ENCODE results near the gene DDX27. TPM values are rescaled to one million over a fixed set of nuclear protein-coding genes. Genes with fewer than 3 reads are reported as not detected.

Gene DDX27
- total and polyA plus RNA-seq, 4 experiments from 2014 or later: 21.6 to 60.4 (median 53.7) TPM

DNA sequence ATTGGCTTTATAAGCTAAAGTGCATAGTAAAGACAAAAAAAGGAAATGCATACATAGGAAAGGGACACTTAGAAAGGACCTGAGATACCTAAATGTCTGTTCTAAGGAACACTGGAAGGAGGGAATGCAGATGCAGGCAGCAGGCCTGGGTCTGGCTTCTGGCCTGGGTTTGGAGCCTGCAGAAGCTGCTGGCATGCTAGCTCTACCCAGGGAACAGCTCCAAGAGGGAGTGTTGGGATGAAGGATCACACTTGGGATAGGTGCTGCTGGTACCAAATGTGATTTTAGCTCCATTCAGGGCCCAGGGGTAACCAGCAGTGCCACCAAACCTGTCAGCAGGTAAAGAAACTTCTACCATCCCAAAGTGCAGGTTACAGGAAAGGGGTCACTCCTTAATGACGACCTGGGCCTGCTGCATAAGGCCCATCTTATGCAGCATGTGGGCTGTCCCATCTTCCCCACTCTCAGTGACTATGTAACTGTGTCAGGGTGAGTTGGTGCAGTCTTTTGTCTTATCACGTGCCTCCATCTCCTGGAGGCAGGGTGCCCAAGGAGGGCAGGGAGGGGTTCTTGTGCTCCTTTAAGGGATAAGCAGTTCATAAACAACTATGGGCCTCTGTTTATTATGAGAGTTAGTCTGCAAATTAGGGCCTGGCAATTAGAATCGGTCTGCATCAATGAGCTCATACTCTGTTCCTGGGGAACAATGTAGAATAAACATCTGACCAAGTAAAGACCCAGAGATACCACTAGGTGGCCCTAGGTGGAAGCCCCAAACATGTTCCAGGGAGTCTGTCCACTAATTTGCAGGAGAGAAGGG is 26.9 kb downstream of the DDX27 start:
- Histone ChIP-seq H3K27ac (ENCODE audit: low read depth, low read length) (no peak overlapping the region), H3K9me3 (ENCODE audit: control insufficient read depth in 1 of 2, low read length in 2 of 2) (no peaks in the 10 kb centered on the region), H3K36me3 (ENCODE audit: insufficient read depth, low read length) (peaks cover 85% of the 10 kb centered on the region), H3K4me3 (ENCODE audit: low read length in 2 of 2) (no peak overlapping the region), H3K4me1 (ENCODE audit: insufficient read depth, low read length) (no peaks in the 10 kb centered on the region), H3K27me3 (ENCODE audit: insufficient read depth, low read length) (no peaks in the 10 kb centered on the region)
- H3K27ac Mint-ChIP-seq: peak overlapping the region; percentile 4 to 61 (median 34)
- DNase-seq: peak in 4 of 5 donors; percentile 12 to 38 (median 32)
- peaks cover 5 to 8% (median 7%) of the 10 kb centered on the region in 4 donors for H3K4me1 Mint-ChIP-seq
- ChIA-PET POLR2A (ENCODE audit: partially characterized antibody) (interaction anchor here (1.0 to 1.5 kb wide), 2 partner anchors 14 to 38 kb away, joined by 3 to 4 read pairs; no protein-coding TSS in a partner anchor), CTCF (ENCODE audit: partially characterized antibody) (interaction anchor here (0.8 to 4.6 kb wide), 18 partner anchors 9 to 113 kb away, joined by 3 to 37 read pairs (median 4); partner anchors contain the start of gene DDX27)
- peaks cover 43 to 81% of the 10 kb centered on the region in 2 donors for H3K36me3 Mint-ChIP-seq
- H3K9me3 Mint-ChIP-seq: no peaks in the 10 kb centered on the region
- no peaks in the 10 kb centered on the region for H3K27me3 Mint-ChIP-seq
- intact Hi-C loops (cut with micrococcal nuclease): loop anchor here (1.0 kb wide), 1 partner anchor 77 kb away; no protein-coding TSS in a partner anchor
- no peak overlapping the region for H3K4me3 Mint-ChIP-seq

DNA sequence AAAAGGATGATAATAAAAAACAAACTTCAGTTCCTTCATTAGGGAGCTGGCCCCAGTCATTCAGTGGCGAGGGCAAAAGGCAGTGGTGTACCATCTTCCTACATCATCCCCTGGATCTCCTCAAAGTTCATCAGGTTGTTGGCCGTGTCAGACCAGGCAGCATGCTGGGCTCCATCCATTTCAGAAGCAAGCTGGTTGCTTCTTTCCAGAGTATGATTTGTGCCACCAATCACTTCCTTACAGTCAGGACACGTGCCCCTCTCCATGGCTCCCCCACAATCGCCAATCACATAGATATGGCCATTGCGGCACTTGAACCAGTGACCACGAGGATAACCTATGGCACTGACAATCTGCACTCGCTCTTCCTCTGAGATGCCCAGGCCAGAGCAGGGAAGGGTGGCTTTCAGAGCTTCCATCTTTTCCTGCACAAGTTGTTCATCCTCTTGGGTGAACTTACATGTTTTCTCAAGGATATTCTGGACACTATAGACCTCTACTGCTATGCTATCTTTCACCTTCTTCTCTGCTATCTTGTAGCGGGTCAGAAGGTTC is 28.0 kb downstream of the DDX27 start:
- H3K27me3 Mint-ChIP-seq: no peaks in the 10 kb centered on the region
- H3K9me3 Mint-ChIP-seq: no peaks in the 10 kb centered on the region
- DNase-seq: no peak
- intact Hi-C loops (cut with micrococcal nuclease): no loop called here
- H3K36me3 ChIP-seq (ENCODE audit: insufficient read depth, low read length): peaks cover 82% of the 10 kb centered on the region
- H3K9me3 ChIP-seq (ENCODE audit: control insufficient read depth in 1 of 2, low read length in 2 of 2): no peaks in the 10 kb centered on the region
- H3K36me3 Mint-ChIP-seq: peaks cover 42 to 77% of the 10 kb centered on the region in 2 donors
- ChIA-PET POLR2A (ENCODE audit: partially characterized antibody) (interaction anchor here (0.7 to 1.5 kb wide), 2 partner anchors 12 to 31 kb away, joined by 3 to 4 read pairs; partner anchors contain the start of gene ZNFX1), CTCF (ENCODE audit: partially characterized antibody) (interaction anchor here (0.8 to 4.6 kb wide), 9 partner anchors 8 to 114 kb away, joined by 3 to 37 read pairs (median 8); no protein-coding TSS in a partner anchor)
- no peak overlapping the region for H3K4me3 ChIP-seq (ENCODE audit: low read length in 2 of 2)
- peak overlapping the region in 6 of 7 donors; percentile 11 to 72 (median 28) for H3K27ac Mint-ChIP-seq
- H3K4me3 Mint-ChIP-seq: no peak overlapping the region
- peaks cover 5 to 8% (median 7%) of the 10 kb centered on the region in 4 donors for H3K4me1 Mint-ChIP-seq
- no peaks in the 10 kb centered on the region for H3K27me3 ChIP-seq (ENCODE audit: insufficient read depth, low read length)
- H3K4me1 ChIP-seq (ENCODE audit: insufficient read depth, low read length): no peaks in the 10 kb centered on the region
- no peak overlapping the region for H3K27ac ChIP-seq (ENCODE audit: low read depth, low read length)

DNA sequence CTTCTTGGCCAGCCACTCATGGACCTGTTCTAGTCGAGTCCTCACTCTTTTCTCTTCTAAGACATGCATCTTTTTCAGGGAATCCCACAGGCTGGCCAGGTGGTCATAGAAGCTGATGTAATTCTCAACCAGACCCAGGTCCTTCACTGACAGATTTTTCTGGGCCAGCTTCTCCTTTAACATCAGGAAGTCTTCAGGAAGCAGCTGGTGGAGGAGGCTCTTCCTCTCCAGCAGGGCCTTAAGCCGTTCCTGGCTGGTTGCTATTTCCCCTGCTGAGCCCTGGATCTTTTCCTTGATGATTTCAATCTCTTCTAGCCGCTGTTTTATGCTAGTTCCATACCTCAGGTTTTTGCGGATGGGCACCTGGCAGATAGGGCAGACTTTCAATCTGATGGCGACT is 28.6 kb downstream of the DDX27 start:
- no peak overlapping the region for H3K27ac ChIP-seq (ENCODE audit: low read depth, low read length)
- H3K27me3 Mint-ChIP-seq: no peaks in the 10 kb centered on the region
- H3K4me3 Mint-ChIP-seq: no peak overlapping the region
- DNase-seq: no peak
- POLR2A ChIA-PET (ENCODE audit: partially characterized antibody): interaction anchor here (0.7 to 0.9 kb wide), 2 partner anchors 30 to 76 kb away, joined by 3 read pairs; partner anchors contain the start of gene ZNFX1
- no peaks in the 10 kb centered on the region for H3K9me3 Mint-ChIP-seq
- H3K4me1 Mint-ChIP-seq: peaks cover 5 to 8% (median 7%) of the 10 kb centered on the region in 4 donors
- peaks cover 46 to 78% of the 10 kb centered on the region in 2 donors for H3K36me3 Mint-ChIP-seq
- no peaks in the 10 kb centered on the region for H3K9me3 ChIP-seq (ENCODE audit: control insufficient read depth in 1 of 2, low read length in 2 of 2)
- H3K27me3 ChIP-seq (ENCODE audit: insufficient read depth, low read length): no peaks in the 10 kb centered on the region
- intact Hi-C loops (cut with micrococcal nuclease): no loop called here
- H3K4me3 ChIP-seq (ENCODE audit: low read length in 2 of 2): no peak overlapping the region
- peak overlapping the region in 5 of 7 donors; percentile 1 to 71 (median 48) for H3K27ac Mint-ChIP-seq
- H3K4me1 ChIP-seq (ENCODE audit: insufficient read depth, low read length): no peaks in the 10 kb centered on the region
- H3K36me3 ChIP-seq (ENCODE audit: insufficient read depth, low read length): peaks cover 82% of the 10 kb centered on the region
- CTCF ChIA-PET (ENCODE audit: partially characterized antibody): interaction anchor here (1.0 to 4.6 kb wide), 5 partner anchors 13 to 74 kb away, joined by 3 to 37 read pairs (median 8); no protein-coding TSS in a partner anchor

DNA sequence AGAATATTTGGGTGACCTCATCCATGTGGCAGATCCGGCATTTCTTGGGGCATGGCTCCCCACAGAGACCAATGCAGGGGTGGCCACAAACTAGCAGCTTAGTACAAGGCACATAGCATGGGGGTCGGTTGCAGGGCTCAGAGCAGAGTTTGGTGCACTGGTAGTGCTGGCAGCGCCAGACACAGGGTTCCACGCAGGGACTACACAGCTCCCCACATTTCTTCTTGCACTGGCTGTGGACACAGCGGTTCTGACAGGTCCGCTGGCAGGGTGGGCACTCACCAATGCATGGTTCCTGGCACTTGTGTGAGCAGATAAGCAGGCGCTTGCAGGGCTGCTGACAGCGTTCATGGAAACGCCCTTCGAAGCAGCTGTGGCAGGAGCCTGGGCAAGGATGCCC is 29.1 kb downstream of the DDX27 start:
- no peaks in the 10 kb centered on the region for H3K4me1 ChIP-seq (ENCODE audit: insufficient read depth, low read length)
- H3K27me3 ChIP-seq (ENCODE audit: insufficient read depth, low read length): no peaks in the 10 kb centered on the region
- H3K36me3 Mint-ChIP-seq: peaks cover 51 to 79% of the 10 kb centered on the region in 2 donors
- no peak overlapping the region for H3K4me3 ChIP-seq (ENCODE audit: low read length in 2 of 2)
- no peaks in the 10 kb centered on the region for H3K27me3 Mint-ChIP-seq
- H3K27ac ChIP-seq (ENCODE audit: low read depth, low read length): no peak overlapping the region
- ChIA-PET CTCF (ENCODE audit: partially characterized antibody) (interaction anchor here (1.6 to 4.6 kb wide), 3 partner anchors 12 to 74 kb away, joined by 3 to 37 read pairs (median 8); no protein-coding TSS in a partner anchor), POLR2A (ENCODE audit: partially characterized antibody) (interaction anchor here (0.6 to 0.9 kb wide), 2 partner anchors 20 to 75 kb away, joined by 3 read pairs; no protein-coding TSS in a partner anchor)
- intact Hi-C loops (cut with micrococcal nuclease): no loop called here
- peak overlapping the region in 3 of 7 donors; percentile 22 to 60 (median 48) for H3K27ac Mint-ChIP-seq
- no peak overlapping the region for H3K4me3 Mint-ChIP-seq
- peaks cover 5 to 8% (median 7%) of the 10 kb centered on the region in 4 donors for H3K4me1 Mint-ChIP-seq
- no peaks in the 10 kb centered on the region for H3K9me3 ChIP-seq (ENCODE audit: control insufficient read depth in 1 of 2, low read length in 2 of 2)
- H3K9me3 Mint-ChIP-seq: no peaks in the 10 kb centered on the region
- no peak for DNase-seq
- H3K36me3 ChIP-seq (ENCODE audit: insufficient read depth, low read length): peaks cover 82% of the 10 kb centered on the region

DNA sequence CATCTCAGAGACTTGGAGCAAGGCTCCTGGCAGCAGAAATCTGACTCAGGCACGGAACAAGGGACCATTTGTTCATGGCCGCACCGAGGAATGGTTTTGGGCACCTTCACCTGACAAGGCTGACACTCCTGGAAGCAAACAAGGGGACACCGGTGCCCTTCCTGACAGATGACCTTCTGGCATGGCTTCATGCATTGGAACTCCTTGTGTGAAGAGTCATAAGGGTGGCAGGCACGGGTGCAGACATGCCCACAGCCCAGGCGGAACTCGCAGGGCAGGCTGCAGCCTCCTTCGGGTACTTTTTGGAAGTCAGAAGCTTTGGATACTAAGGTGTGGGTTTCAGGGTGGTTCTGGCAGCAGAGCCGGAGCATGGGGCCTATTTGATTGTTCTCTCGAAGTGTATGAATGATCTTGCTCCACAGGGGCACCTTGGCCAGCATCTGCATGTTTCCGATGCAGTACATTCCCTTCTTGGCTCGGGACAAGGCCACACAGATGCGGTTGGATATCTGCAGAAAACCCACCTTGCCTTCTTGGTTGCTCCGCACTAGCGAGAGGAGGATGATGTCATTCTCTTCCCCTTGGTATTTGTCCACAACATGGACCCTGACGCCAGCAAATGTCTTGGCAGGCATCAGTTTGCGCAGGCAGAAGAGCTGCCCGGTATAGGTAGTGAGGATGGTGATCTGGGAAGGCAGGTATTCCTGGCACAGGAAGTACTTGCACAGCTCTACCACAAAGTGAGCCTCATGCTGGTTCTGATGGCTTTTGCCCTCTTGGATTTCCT is 29.9 kb downstream of the DDX27 start:
- Mint-ChIP-seq H3K9me3 (no peaks in the 10 kb centered on the region), H3K4me3 (no peak overlapping the region), H3K36me3 (peaks cover 48 to 79% of the 10 kb centered on the region in 2 donors), H3K27ac (peak overlapping the region in 2 of 7 donors; percentile 13 to 27), H3K4me1 (peaks cover 5 to 8% (median 7%) of the 10 kb centered on the region in 4 donors), H3K27me3 (no peaks in the 10 kb centered on the region)
- H3K9me3 ChIP-seq (ENCODE audit: control insufficient read depth in 1 of 2, low read length in 2 of 2): no peaks in the 10 kb centered on the region
- H3K27me3 ChIP-seq (ENCODE audit: insufficient read depth, low read length): no peaks in the 10 kb centered on the region
- H3K4me3 ChIP-seq (ENCODE audit: low read length in 2 of 2): no peak overlapping the region
- intact Hi-C loops (cut with micrococcal nuclease): no loop called here
- H3K36me3 ChIP-seq (ENCODE audit: insufficient read depth, low read length): peaks cover 82% of the 10 kb centered on the region
- CTCF ChIA-PET (ENCODE audit: partially characterized antibody): interaction anchor here (0.6 to 1.6 kb wide), 3 partner anchors 11 to 1077 kb away, joined by 3 to 4 read pairs (median 3); no protein-coding TSS in a partner anchor
- no peak for DNase-seq
- POLR2A ChIA-PET (ENCODE audit: partially characterized antibody): interaction anchor here (0.6 to 1.1 kb wide), 2 partner anchors 19 to 69 kb away, joined by 3 read pairs; no protein-coding TSS in a partner anchor
- H3K4me1 ChIP-seq (ENCODE audit: insufficient read depth, low read length): no peaks in the 10 kb centered on the region
- H3K27ac ChIP-seq (ENCODE audit: low read depth, low read length): no peak overlapping the region

DNA sequence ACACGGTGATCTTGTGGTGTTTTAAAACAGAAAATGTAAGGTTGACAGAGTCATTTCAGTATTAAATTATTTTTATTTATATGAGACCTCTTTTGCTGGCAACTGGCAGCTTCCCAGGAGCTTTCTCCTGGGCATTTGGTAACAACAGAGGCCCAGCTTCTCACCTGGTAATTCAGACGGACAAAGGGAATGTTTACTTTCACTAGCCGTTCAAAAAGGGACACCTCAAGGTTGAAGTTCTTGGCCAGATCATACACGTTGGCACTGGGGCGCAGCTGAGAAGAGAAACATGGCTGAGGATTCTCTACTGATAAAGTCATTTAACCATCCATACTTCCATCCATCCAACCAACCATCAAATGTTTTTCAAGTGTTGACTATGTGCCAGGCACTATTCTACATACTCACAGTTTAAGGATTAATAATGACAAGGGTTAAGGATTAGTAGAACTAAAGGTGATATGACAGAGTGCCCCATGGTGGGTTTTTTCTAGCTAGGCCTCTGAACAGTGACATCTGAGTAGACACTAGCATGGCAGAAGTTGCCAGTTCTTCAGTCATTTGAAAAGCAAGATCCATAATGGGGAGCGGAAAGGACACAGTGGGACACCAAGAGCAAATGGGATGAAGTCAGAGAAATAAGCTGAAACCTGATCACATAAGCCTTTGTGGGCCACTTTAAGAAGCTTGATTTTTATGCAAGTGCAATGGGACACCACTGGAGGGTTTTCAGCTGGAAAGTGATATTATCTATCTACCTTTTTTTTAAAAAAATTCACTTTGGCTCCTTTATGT is 33.5 kb downstream of the DDX27 start:
- H3K36me3 ChIP-seq (ENCODE audit: insufficient read depth, low read length): peaks cover 96% of the 10 kb centered on the region

More for the DNA sequence above, 33.5 kb downstream of the DDX27 start:
- ChIA-PET POLR2A (ENCODE audit: partially characterized antibody) (interaction anchor here (1.0 to 3.1 kb wide), 4 partner anchors 10 to 29 kb away, joined by 4 to 13 read pairs (median 5); partner anchors contain the start of gene ZNFX1), CTCF (ENCODE audit: partially characterized antibody) (interaction anchor here (2.5 kb wide), 1 partner anchor 10 kb away, joined by 16 read pairs; no protein-coding TSS in a partner anchor)
- DNase-seq: no peak
- Histone ChIP-seq H3K27me3 (ENCODE audit: insufficient read depth, low read length) (no peaks in the 10 kb centered on the region), H3K4me3 (ENCODE audit: low read length in 2 of 2) (no peak overlapping the region), H3K4me1 (ENCODE audit: insufficient read depth, low read length) (no peaks in the 10 kb centered on the region), H3K9me3 (ENCODE audit: control insufficient read depth in 1 of 2, low read length in 2 of 2) (no peaks in the 10 kb centered on the region), H3K27ac (ENCODE audit: low read depth, low read length) (no peak overlapping the region)
- H3K9me3 Mint-ChIP-seq: no peaks in the 10 kb centered on the region
- no peaks in the 10 kb centered on the region for H3K4me1 Mint-ChIP-seq
- intact Hi-C loops (cut with micrococcal nuclease): no loop called here
- H3K27ac Mint-ChIP-seq: peak overlapping the region in 3 of 7 donors; percentile 10 to 38 (median 35)
- H3K27me3 Mint-ChIP-seq: no peaks in the 10 kb centered on the region
- H3K4me3 Mint-ChIP-seq: no peak overlapping the region
- peaks cover 64 to 87% of the 10 kb centered on the region in 2 donors for H3K36me3 Mint-ChIP-seq
